ENCODE data around the gene GRIN2A. TPM values are rescaled to one million over a fixed set of nuclear protein-coding genes. Genes with fewer than 3 reads are reported as not detected.
A peak's percentile ranks its signal among the peaks of the same experiment; 100 is the strongest.

Gene GRIN2A
- total and polyA plus RNA-seq, 2 of the 13 experiments (the other 11 are each of a cell fraction or from before 2014, with no cell fraction given), result not detected

DNA sequence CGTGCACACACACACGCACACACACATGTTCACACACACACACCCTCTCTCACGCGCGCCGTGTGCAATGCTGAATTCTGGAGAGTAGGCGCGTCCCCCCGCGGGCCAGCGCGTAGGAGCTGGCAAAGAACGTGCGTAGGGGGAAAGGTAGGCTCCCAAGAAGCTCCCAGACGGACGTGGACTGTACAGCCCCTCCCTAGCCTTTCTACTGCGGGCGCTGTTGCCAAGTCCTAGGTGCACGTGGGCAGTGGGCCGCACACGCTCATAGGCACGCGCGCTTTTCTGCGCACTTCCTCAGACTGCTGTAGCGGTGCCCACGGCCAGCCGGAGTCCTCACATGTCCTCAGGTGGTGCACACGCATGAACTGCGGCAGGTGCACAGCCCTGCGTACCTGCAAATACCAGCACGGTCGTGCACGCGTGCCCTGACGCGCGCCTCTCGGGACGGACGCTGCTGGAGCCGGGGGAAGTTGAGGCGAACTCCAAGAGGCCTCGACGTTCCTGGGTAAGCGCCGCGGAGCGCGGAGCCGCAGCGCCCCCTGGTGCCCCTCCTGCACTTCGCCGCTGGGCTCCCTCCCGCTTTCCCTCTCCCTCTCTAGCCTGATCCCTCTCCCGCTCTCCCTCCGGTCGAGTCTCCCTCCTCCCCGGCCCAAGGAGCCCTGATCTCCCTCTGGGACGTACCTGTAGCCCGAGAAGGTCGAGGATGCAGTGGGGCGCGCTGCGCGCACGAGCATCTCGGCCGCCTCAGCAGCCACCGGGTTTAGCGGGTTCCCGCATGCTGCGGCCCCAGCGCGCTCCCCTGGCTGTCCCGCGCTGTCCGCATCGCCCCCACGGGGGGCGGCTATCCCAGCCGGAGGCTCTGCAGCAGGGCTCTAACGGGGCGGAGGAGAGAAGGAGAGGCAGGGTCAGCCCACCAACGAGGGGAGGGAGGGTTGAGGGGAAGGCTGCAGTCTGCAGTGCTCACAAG is 749 bp downstream of the GRIN2A start (continued):
- TF ChIP-seq ARID4A (CRISPR knock-in tag; IDR thresholded peaks at IDR 0.05; ENCODE audit: borderline replicate concordance) (0 out of 2 replicates have a peak, but pooled peaks have one; percentile 37), FOXM1 (CRISPR knock-in tag; IDR thresholded peaks at IDR 0.05) (no peak), ZNF263 (CRISPR knock-in tag; IDR thresholded peaks at IDR 0.05) (peak; percentile 97), ZFX (CRISPR knock-in tag; IDR thresholded peaks at IDR 0.05; ENCODE audit: low read depth) (0 out of 2 replicates have a peak, but pooled peaks have one; percentile 14), ZSCAN25 (CRISPR knock-in tag; IDR thresholded peaks at IDR 0.05) (peak; percentile 38; the same call in 1 of the 2 replicates), LCORL (IDR thresholded peaks at IDR 0.05) (no peak), LCORL (CRISPR knock-in tag; IDR thresholded peaks at IDR 0.05) (peak; percentile 61; the same call in 1 of the 2 replicates), ZNF552 (CRISPR knock-in tag; IDR thresholded peaks at IDR 0.05; ENCODE audit: borderline replicate concordance) (peak; percentile 53; the same call in 1 of the 2 replicates), ZNF761 (CRISPR knock-in tag; conservative IDR thresholded peaks at IDR 0.05) (no peak), ZMAT3 (CRISPR knock-in tag; conservative IDR thresholded peaks at IDR 0.05) (peak; percentile 67; the same call in 1 of the 2 replicates), BCL6 (CRISPR knock-in tag; IDR thresholded peaks at IDR 0.05) (0 out of 2 replicates have a peak, but pooled peaks have one; percentile 14), XRCC5 (optimal IDR thresholded peaks at IDR 0.05; ENCODE audit: low read length) (peak; percentile 69)
- TF ChIP-seq, protein P1, sequence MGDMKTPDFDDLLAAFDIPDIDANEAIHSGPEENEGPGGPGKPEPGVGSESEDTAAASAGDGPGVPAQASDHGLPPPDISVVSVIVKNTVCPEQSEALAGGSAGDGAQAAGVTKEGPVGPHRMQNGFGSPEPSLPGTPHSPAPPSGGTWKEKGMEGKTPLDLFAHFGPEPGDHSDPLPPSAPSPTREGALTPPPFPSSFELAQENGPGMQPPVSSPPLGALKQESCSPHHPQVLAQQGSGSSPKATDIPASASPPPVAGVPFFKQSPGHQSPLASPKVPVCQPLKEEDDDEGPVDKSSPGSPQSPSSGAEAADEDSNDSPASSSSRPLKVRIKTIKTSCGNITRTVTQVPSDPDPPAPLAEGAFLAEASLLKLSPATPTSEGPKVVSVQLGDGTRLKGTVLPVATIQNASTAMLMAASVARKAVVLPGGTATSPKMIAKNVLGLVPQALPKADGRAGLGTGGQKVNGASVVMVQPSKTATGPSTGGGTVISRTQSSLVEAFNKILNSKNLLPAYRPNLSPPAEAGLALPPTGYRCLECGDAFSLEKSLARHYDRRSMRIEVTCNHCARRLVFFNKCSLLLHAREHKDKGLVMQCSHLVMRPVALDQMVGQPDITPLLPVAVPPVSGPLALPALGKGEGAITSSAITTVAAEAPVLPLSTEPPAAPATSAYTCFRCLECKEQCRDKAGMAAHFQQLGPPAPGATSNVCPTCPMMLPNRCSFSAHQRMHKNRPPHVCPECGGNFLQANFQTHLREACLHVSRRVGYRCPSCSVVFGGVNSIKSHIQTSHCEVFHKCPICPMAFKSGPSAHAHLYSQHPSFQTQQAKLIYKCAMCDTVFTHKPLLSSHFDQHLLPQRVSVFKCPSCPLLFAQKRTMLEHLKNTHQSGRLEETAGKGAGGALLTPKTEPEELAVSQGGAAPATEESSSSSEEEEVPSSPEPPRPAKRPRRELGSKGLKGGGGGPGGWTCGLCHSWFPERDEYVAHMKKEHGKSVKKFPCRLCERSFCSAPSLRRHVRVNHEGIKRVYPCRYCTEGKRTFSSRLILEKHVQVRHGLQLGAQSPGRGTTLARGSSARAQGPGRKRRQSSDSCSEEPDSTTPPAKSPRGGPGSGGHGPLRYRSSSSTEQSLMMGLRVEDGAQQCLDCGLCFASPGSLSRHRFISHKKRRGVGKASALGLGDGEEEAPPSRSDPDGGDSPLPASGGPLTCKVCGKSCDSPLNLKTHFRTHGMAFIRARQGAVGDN (CRISPR knock-in tag; IDR thresholded peaks at IDR 0.05), result peak; percentile 60
- TF ChIP-seq, protein P2, sequence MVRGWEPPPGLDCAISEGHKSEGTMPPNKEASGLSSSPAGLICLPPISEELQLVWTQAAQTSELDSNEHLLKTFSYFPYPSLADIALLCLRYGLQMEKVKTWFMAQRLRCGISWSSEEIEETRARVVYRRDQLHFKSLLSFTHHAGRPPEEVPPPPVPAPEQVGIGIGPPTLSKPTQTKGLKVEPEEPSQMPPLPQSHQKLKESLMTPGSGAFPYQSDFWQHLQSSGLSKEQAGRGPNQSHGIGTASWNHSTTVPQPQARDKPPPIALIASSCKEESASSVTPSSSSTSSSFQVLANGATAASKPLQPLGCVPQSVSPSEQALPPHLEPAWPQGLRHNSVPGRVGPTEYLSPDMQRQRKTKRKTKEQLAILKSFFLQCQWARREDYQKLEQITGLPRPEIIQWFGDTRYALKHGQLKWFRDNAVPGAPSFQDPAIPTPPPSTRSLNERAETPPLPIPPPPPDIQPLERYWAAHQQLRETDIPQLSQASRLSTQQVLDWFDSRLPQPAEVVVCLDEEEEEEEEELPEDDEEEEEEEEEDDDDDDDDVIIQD (CRISPR knock-in tag; IDR thresholded peaks at IDR 0.05; ENCODE audit: low read depth), result no peak
- TF ChIP-seq, protein P3, sequence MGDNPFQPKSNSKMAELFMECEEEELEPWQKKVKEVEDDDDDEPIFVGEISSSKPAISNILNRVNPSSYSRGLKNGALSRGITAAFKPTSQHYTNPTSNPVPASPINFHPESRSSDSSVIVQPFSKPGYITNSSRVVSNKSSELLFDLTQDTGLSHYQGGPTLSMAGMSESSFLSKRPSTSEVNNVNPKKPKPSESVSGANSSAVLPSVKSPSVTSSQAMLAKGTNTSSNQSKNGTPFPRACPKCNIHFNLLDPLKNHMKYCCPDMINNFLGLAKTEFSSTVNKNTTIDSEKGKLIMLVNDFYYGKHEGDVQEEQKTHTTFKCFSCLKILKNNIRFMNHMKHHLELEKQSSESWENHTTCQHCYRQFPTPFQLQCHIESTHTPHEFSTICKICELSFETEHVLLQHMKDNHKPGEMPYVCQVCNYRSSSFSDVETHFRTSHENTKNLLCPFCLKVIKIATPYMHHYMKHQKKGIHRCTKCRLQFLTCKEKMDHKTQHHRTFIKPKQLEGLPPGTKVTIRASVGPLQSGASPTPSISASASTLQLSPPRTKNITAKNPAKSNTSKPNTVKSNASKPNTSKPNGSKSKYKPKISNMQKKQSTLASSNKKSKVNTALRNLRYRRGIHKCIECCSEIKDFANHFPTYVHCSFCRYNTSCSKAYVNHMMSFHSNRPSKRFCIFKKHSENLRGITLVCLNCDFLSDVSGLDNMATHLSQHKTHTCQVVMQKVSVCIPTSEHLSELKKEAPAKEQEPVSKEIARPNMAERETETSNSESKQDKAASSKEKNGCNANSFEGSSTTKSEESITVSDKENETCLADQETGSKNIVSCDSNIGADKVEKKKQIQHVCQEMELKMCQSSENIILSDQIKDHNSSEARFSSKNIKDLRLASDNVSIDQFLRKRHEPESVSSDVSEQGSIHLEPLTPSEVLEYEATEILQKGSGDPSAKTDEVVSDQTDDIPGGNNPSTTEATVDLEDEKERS (CRISPR knock-in tag; IDR thresholded peaks at IDR 0.05), result 0 out of 2 replicates have a peak, but pooled peaks have one; percentile 74

Data from HepG2 (cell line).